Measurements from ENCODE around the gene ARID5B.

Gene ARID5B

GRCh38 chr10:61943674-61944378, 42.3 kb downstream of the ARID5B start:
- DNase-seq: no peak

DNA sequence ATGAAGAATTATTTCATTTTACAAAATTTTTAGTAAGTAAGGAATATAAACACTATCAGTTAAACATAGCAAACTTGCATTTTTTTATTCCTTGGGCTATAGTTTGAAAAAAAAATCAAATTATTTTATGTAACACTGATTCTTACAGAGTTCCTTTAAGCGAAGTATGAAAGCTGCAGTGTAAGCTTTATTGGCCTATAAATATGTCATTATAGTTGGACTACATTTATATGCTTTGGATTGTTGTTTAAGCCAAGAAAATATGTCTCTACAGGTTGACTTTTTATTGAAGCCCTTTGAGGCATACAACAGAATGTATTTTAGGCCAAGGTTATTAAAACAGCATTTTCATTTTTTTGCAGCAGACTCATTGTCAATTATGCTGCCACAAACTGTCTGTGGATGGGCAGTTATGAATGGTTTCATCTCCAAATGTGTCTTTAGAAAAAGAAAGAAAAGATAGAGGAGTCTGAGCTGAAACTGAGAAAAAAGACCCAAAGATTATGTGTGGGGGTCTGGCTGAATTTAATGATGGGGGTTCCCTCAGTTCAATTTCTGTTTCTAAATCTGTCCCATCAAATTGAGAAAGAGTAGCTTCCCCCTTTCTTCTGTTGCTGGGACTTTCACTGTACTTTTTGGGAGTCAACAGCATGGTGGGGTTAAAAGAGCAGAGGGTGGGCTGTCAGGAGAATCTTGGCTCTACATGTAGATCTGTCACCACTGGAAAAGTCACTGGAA, 43.1 kb downstream of the ARID5B start:
- DNase-seq: no peak

DNA sequence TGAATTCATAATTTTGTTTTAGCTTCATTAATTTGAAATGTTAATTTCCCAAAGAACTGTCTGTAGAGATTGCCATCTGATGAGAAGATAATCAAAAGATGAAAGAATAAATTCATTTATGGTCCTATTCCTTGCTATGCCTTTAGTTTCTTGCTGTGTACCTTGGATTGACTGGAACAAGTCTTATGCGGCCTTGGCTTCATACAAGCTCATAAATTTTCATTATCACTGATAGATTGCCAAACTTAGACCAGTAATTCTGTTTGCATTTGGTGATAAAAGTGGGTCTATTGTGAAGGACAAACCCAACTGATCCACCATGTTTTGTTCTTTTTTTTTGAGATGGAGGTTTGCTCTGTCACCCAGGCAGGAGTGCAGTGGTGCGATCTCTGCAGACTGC, 48.2 kb downstream of the ARID5B start:
- no peak for DNase-seq

GRCh38 chr10:61950449-61951143, 49.1 kb downstream of the ARID5B start:
- no peak for DNase-seq

GRCh38 chr10:61951144-61951483, 49.6 kb downstream of the ARID5B start:
- DNase-seq: no peak

- no peak for DNase-seq
Observed at GRCh38 chr10:61952028-61952674, 50.7 kb downstream of the ARID5B start.

DNA sequence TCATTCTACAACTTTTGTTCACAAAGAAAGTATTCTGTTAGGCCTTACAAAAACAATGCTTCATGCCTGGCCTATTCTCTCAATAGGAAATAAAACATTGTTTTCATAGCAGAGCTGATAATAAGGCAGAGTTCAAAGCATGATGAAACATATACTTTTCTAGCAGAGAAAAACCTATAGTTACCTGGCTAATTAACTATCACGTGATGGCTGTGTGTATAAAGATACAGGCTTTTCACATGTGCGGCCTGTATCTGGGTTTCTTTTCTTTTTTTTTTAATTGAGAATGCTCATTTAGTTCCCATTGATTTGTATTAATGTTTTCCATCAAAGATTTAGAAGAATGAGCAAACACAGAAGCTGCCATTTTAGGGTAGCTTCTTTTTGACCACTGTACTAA, 51.7 kb downstream of the ARID5B start:
- DNase-seq: no peak

DNA sequence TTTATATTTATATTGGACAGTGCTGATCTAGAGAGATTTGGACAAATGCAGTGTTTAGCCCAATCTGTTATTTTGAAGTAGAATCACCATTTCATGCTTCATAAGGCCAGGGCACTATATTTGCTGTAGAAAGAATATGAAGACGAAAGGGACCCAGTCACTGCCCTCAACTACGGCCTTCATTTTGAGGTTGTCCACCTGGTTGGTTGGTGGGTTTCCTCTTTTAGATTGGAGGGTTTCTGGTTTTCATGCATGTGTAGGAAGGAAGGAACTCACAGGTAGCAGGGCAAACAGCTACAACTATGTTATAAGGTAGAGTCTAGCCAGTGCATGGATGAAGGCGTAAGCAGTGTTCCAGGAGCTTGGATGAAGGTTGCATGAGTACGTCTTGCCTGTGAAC, 56.3 kb downstream of the ARID5B start:
- DNase-seq: no peak

GRCh38 chr10:61958311-61958710, 56.8 kb downstream of the ARID5B start:
- DNase-seq: no peak

DNA sequence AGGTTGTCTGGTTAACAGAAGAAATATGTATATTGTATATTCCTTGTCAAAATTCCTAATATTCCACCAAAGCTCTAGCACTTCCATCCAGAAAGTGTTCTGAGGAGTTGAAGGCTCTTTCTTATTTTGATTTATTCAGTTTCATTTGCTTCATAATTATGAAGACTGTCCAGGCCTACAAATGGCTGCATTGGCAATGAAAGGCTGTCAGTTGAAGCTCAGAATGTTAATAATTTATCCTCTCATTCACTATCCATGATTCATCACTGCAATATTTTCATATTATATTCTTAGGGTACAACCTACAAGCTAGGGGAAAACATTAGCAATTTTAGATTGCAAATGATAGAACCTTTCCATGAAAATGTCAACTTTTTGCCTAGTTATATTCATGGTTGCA, 57.3 kb downstream of the ARID5B start:
- no peak for DNase-seq

- DNase-seq: no peak
Observed at GRCh38 chr10:61959814-61960213, 58.3 kb downstream of the ARID5B start.

- no peak for DNase-seq
Observed at GRCh38 chr10:61960396-61961120, 59.1 kb downstream of the ARID5B start.

DNA sequence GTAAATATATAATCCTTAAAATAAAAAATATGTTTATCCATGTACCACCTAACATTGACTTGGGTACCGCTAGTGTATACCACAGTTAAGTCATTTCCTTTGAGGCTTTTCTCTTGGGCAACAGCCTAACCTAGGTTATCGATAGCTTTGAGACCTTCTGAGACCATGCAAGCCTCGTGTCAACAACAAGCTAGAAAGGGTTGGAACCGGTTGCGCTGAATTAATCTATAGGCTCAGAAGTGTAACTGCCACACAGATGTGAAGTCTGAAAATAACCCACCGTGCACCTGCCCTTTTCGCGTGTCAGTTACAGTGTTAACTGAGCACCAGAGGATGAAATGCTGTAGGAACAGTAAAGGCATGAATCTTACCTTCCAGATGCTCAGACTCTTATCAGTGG, 59.8 kb downstream of the ARID5B start:
- no peak for DNase-seq

GRCh38 chr10:61962971-61963370, 61.5 kb downstream of the ARID5B start:
- no peak for DNase-seq

DNA sequence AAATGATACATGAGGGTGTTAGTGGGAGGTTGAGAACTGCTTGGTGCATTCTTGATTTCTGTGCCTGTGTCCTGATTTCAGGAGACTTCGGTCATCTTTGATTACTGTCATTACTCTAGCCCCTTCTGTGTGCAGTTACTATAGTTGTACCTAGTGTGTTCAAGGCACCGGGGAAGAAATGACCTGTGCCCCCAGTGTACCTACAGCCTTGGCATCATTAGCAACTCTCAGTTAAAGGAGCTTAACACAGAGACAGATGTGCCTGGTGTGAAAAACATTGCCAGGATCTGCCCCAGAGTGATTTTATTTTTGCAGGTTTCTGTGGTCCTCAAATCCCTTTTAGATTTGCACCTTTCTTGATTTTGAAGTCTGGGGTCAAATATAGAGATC, 62.2 kb downstream of the ARID5B start:
- no peak for DNase-seq

DNA sequence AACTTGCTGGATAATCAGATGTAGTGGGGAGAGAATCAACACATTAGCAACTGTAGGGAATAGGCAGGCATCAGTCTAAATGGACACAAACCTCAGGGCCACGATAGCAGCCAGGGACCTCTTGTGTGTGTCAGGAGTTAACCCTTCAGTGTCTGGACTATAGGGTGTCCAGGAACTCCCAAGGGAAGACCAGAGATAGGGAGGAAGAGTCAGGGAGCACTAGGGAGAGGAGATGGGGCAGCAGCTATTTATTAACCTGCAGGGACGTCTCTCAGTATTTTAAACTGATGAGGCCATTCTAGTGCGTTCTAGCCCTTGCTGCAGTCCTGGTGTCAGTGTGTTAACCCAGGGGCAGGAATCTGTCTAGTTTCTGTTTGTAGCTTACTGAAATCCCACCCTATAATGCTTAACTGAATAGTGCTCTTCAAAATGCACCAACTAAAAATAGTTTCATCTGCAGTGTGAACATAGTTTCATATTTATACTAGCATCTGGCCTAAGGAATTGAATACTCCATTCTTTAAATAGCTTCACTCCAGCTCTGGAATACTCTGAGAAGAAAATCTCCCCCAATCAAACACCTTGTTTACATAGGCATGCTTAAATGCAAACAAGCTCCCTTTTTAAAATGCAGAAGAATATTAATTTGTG, 62.7 kb downstream of the ARID5B start:
- DNase-seq: no peak

DNA sequence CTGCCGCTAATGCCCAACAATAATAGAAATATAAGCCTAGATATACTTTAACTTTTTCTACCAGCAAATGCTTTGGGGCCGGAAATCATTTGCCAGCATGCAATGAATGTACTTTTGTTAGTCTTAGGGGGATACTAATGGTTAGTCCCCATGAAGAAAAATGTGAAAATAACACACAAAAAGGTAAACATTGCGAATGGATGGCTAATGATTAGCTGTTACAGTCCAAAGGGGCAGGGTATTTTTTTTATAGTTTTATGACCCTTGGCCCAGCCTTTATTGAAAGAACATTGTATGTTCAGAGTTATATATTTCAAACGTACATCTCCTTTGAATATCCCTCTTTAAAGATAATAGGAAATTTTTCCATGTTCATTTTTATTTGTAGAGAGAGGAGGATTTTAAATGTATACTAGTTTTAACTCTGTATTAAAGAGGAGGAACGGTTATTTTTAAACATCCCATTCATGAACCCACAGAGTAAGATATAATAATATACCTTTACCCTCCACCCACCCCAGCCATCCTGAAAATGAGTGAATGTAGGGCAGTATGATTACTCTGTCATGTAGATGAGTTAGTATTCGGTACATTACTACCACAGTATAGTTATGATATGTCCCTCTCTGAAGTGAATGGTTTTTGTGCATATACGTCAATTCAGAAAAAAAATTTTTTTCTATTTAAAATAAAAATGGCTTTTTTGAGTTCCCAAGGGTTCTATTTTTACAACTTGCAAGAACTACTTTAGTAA, 63.6 kb downstream of the ARID5B start:
- no peak for DNase-seq

DNA sequence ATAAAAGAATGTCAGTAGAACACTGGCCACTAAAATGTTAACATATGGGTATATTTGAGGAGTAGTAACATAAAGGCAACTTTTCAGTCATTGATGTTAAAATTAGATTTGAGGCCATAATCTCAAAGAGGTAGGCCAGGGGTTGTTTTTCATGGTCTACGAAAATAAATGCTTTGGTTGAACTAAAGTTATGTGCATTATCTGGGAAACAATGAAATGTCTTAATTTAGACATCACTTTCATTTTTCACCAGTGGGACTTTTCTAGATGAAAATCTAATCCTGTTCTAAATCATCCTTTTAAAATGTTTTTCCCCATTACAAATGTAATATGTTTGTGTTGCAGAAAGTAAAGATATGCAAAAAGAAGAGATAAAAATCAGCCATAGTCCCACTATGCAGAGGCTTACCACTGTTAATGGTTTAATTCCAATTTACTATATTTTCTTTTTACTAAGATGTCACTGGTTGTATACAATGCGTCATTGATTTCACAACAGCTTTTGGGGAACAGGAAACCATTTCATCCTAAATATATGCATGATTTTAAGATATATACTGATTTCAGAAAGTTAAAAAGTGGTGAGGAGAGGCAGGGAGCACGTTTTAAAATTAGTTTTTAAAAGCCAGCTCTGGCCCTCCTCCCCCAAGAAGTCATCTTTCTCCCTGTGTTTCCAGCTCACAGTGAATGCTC, 64.3 kb downstream of the ARID5B start:
- no peak for DNase-seq

- DNase-seq: no peak
Observed at GRCh38 chr10:61967298-61967697, 65.8 kb downstream of the ARID5B start.

- no peak for DNase-seq
Observed at GRCh38 chr10:61970182-61971002, 68.9 kb downstream of the ARID5B start.

All from cortex of kidney (tissue), 1 donor.